GM18505 (cell line): ENCODE results near the gene KNDC1.
"Not testable (repeated sequence)": the region's sequence is repeated elsewhere in the genome, so short reads cannot be mapped to it uniquely, and the experiment has no call there.

Experiments used
- ATAC-seq: cut with Tn5 transposase; IDR thresholded peaks from one replicate; pipeline ENCODE4 v1.9.1; 2021; ENCODE audit not compliant: unreplicated experiment
- POLR2A ChIP-seq: IDR thresholded peaks from 4 replicates; pipeline ENCODE4 v1.6.1; 2011; ENCODE audit warnings: borderline replicate concordance; ENCODE audit not compliant: insufficient read depth, insufficient read length; ENCODE audit errors: extremely low read depth

Gene KNDC1

DNA sequence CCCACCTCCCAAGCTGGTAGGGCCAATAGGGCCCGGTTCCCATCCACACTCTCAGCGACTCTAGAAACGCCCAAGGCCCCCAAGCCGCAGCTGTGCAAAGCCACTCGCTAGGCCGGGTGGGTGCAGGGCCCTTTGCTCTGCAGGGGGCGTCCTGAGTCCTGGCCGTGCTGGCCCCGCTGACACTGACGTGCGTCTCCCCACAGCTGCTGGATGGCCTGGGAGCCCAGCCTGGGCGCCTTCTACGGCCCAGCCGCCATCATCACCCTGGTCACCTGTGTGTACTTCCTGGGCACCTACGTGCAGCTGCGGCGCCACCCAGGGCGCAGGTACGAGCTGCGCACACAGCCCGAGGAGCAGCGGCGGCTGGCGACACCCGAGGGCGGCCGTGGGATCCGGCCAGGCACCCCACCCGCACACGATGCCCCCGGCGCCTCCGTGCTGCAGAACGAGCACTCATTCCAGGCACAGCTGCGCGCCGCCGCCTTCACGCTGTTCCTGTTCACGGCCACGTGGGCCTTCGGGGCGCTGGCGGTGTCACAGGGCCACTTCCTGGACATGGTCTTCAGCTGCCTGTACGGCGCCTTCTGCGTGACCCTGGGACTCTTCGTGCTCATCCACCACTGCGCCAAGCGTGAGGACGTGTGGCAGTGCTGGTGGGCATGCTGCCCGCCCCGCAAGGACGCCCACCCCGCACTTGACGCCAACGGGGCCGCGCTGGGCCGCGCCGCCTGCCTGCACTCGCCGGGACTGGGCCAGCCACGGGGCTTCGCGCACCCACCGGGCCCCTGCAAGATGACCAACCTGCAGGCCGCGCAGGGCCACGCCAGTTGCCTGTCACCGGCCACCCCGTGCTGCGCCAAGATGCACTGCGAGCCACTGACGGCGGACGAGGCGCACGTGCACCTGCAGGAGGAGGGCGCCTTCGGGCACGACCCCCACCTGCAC, 31.6 kb upstream of the KNDC1 start:
- no peak for TF ChIP-seq POLR2A

GRCh38 chr10:133129071-133129858, 30.8 kb upstream of the KNDC1 start:
- TF ChIP-seq POLR2A = no peak
- ATAC-seq = no peak

More for the DNA sequence above, 31.6 kb upstream of the KNDC1 start:
- no peak for ATAC-seq

DNA sequence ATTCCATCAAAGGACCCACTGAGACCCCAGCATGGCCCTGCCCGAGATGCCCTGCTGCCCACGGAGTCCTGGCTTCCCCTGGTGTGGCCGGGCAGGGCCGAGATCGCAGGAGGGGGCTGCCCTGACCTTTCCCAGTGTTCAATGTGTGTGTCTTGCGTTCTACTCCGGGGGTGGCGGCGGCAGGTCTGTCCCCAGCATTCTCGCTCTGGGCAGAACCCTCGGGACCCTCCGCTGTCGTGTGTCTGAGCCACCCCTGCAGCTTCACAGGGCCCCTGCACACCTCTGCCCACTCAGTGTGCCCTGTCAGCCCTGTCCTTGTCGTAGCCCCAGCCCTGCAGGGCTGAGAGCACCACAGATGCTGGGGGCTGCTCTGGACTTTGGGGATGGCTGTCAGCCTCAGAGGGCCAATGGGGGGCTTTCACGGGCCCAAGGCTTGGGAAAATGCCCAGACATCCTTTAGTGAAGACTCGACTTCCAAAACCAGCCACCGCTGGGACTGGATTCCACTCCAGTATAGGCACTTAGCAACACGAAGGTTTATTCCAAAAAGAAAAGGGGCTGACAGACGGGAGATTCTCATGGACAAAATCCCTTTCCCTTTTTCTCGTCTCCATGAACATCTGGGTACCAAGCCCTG, 30.0 kb upstream of the KNDC1 start:
- ATAC-seq = no peak
- TF ChIP-seq POLR2A = no peak

- no peak for ATAC-seq
- no peak for TF ChIP-seq POLR2A
Observed at GRCh38 chr10:133130602-133131001, 29.4 kb upstream of the KNDC1 start.

DNA sequence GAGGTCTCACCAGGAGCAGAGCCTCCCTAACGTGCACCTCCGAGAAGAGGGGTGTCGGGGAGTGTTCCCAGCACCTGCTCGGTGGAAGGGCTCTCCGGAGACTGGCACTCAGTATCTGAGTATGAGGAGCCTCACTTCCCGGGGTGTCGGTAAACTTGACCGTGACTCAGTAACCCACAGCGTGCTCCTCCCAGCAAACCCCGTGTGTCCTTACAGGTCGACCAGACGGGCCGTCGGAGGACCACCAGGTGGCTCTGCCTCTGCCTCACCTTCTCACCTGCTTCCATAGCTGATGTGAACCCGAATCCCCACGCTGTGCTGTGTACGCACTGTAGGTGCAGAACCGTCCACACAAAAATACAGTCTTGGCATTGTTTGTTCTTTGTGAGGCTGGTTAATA, 29.0 kb upstream of the KNDC1 start:
- ATAC-seq = no peak
- TF ChIP-seq POLR2A = no peak

GRCh38 chr10:133131734-133132472, 28.1 kb upstream of the KNDC1 start:
- ATAC-seq = no peak
- no peak for TF ChIP-seq POLR2A

- no peak for ATAC-seq
- no peak for TF ChIP-seq POLR2A
Observed at GRCh38 chr10:133132473-133133291, 27.3 kb upstream of the KNDC1 start.

GRCh38 chr10:133133471-133134231, 26.4 kb upstream of the KNDC1 start:
- ATAC-seq = no peak
- no peak for TF ChIP-seq POLR2A

DNA sequence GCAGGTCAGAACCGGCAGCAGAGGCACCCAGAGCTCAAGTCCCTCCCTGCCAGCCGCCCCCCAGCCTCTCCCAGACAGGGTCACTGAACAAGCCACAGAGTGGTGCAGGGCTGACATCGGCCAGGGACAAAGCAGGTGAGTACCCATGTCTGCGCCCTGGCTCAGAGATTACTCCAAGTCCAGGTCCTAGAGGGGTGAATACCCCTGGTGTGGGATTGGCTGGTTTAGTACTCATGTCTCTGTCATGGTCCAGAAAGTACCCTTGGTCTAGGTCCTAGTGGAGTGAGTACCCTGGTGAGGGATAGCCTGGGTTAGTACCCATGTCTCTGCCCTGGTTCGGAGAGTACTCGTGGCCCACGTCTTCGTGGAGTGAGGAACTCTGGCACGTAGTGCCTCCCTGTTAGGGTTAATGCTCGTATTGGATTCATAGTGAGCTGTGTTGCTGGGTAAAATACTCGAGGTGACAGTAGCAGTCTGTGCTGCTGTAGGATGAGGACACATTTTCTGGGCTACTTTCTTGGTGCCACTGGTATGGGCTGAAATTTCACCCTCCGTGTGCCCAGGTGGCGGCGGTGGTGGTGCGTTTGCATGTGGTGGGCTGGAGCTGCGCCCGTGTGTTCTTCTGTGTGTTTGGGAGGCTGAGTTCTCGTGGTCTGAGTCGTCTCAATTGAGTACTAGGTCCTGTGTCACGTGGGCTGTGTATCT, 25.5 kb upstream of the KNDC1 start:
- TF ChIP-seq POLR2A = no peak
- no peak for ATAC-seq

GRCh38 chr10:133135116-133135465, 24.9 kb upstream of the KNDC1 start:
- no peak for ATAC-seq
- no peak for TF ChIP-seq POLR2A

DNA sequence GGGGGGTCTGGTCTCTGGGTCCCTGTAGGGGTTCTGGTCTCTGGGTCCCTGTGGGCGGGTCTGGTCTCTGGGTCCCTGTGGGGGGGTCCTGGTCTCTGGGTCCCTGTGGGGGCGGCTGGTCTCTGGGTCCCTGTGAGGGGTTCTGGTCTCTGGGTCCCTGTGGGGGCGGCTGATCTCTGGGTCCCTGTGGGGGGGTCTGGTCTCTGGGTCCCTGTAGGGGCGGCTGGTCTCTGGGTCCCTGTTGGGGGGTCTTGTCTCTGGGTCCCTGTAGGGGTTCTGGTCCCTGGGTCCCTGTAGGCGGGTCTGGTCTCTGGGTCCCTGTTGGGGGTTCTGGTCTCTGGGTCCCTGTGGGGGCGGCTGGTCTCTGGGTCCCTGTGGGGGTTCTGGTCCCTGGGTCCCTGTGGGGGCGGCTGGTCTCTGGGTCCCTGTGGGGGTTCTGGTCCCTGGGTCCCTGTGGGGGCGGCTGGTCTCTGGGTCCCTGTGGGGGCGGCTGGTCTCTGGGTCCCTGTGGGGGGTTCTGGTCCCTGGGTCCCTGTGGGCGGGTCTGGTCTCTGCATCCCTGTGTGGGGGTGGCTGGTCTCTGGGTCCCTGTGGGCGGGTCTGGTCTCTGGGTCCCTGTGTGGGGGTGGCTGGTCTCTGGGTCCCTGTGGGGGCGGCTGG, 22.4 kb upstream of the KNDC1 start:
- not testable (repeated sequence) for ATAC-seq

GRCh38 chr10:133139551-133140065, 20.4 kb upstream of the KNDC1 start:
- no peak for TF ChIP-seq POLR2A
- ATAC-seq = no peak
